ENCODE data around the gene KCP. TPM values are rescaled to one million over a fixed set of nuclear protein-coding genes. Genes with fewer than 3 reads are reported as not detected.

Gene KCP
- total and polyA plus RNA-seq, 10 of the 15 experiments (the other 5 are each of a cell fraction or from before 2014, with no cell fraction given): 0.05 to 7.8 (median 2.5) TPM

DNA sequence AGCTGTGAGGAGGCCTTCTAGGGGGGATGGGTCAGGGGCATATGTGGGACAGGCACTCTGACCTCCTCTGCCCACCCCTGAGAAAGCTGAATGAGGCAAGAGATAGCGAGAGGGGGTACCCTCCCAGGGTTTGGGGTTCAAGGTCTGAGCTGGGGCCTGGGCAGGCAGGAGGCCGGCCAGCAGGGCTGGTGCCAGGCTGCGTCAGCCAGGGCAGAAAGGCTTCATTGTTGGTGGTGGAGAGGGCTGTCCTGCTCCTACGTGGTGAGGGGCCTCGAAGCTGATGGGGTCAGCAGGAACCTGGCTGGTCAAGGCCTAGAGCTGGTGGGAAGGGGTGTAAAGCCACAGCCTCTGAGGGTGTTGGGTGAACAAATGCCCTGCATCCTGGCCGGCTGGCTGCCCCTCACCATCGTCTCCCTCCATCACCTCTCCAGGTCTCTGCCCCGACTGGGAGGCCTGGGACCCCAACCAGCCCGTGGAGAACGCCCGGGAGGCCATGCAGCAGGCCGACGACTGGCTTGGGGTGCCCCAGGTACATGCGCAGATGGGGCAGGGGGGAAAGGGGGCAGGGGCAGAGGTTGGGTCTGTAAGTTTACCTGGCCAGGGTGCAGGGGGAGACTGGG is 73.7 kb downstream of the KCP start:
- intact Hi-C loops (cut with micrococcal nuclease; ENCODE audit: unreplicated experiment): no loop called here

More for the DNA sequence above, 73.7 kb downstream of the KCP start:
- ChIA-PET POLR2A (no interaction called here), RAD21 (ENCODE audit: unreplicated experiment) (no interaction called here), SMC1A (ENCODE audit: uncharacterized antibody, unreplicated experiment) (no interaction called here), CTCF (interaction anchor here (1.0 kb wide), 1 partner anchor 47 kb away, joined by 3 read pairs; no protein-coding TSS in a partner anchor)
- no peaks in the 10 kb centered on the region for H3K79me2 ChIP-seq (ENCODE audit: control insufficient read depth, insufficient read depth, low read length)
- H3K4me3 ChIP-seq: no peak overlapping the region
- ATAC-seq (no peak), DNase-seq (ENCODE audit: low read depth, low spot score) (no peak), FAIRE-seq (no peak)
- peaks cover 0 to 2% of the 10 kb centered on the region in 2 experiments; a peak in 3 of 4 replicates for H3K27me3 ChIP-seq (replicated peaks in 1 of 2; ENCODE audit: control insufficient read depth in 2 of 2, insufficient read depth in 2 of 2, low read length in 1 of 2)
- H3K9ac ChIP-seq (ENCODE audit: control insufficient read depth, insufficient read depth, low read length): no peak overlapping the region
- H3K4me2 ChIP-seq (ENCODE audit: control insufficient read depth, insufficient read depth): no peak overlapping the region
- TF ChIP-seq KDM1A (IDR thresholded peaks at IDR 0.05; ENCODE audit: borderline replicate concordance) (no peak), ELK1 (IDR thresholded peaks at IDR 0.05; ENCODE audit: low read depth, low read length) (no peak), EP300 (IDR thresholded peaks at IDR 0.05; ENCODE audit: borderline replicate concordance in 1 of 2, control insufficient read depth in 1 of 2, low read depth in 2 of 2, low read length in 2 of 2) (no peak), PML (IDR thresholded peaks at IDR 0.05; ENCODE audit: low read length) (no peak)
- no peaks in the 10 kb centered on the region for H3K9me3 ChIP-seq (replicated peaks; ENCODE audit: control insufficient read depth, insufficient read depth, low read length)
- no TSS peak for BruUV-seq (replicated peaks)
- no peaks in the 10 kb centered on the region for H3K36me3 ChIP-seq (ENCODE audit: control insufficient read depth in 2 of 2, insufficient read depth in 2 of 2, low read length in 1 of 2)
- 32% methylated on average over 13 of the region's 14 CpGs for WGBS (ENCODE audit: insufficient coverage, insufficient replicate concordance, low lambda C conversion rate, missing lambda C conversion rate)
- no peak overlapping the region for H3K27ac ChIP-seq (ENCODE audit: control insufficient read depth, insufficient read depth)
- in situ Hi-C loops (cut with MboI): no loop called here
- H4K20me1 ChIP-seq (ENCODE audit: control insufficient read depth, insufficient read depth): no peaks in the 10 kb centered on the region
- H3K4me1 ChIP-seq (ENCODE audit: control insufficient read depth, insufficient read depth, low read length): peaks cover 1% of the 10 kb centered on the region
- no peak overlapping the region for H2AFZ ChIP-seq (ENCODE audit: control insufficient read depth, low read depth, low read length)

Measured in GM12878 (cell line).